Measurements from ENCODE around the gene USPL1. TPM values are rescaled to one million over a fixed set of nuclear protein-coding genes. Genes with fewer than 3 reads are reported as not detected.

The USPL1 gene
- total and polyA plus RNA-seq, 2 donors from 2014 or later, result 6.3 to 18.4 TPM

GRCh38 chr13:30667014-30667413 is 49.3 kb downstream of the USPL1 start:
- DNase-seq (no peak), FAIRE-seq (no peak)
- no peak overlapping the region for H3K9ac ChIP-seq (ENCODE audit: low read length in 3 of 3)
- peaks cover 0 to 8% (median 4%) of the 10 kb centered on the region in 3 donors for H3K4me1 ChIP-seq (ENCODE audit: control insufficient read depth in 2 of 3, insufficient read depth in 2 of 3, low read depth in 1 of 3, low read length in 3 of 3)
- no peak for TF ChIP-seq CTCF (IDR thresholded peaks at IDR 0.05; ENCODE audit: borderline replicate concordance, extremely low read depth, insufficient read depth)
- no peaks in the 10 kb centered on the region for H3K9me3 ChIP-seq (ENCODE audit: control insufficient read depth in 2 of 3, insufficient read depth in 1 of 3, low read length in 3 of 3)
- no peaks in the 10 kb centered on the region for H3K36me3 ChIP-seq (ENCODE audit: control insufficient read depth in 2 of 3, insufficient read depth in 3 of 3, low read length in 3 of 3)
- H3K27me3 ChIP-seq (ENCODE audit: control insufficient read depth, insufficient read depth, low read length), result no peaks in the 10 kb centered on the region
- no peak overlapping the region for H3K4me3 ChIP-seq (ENCODE audit: low read length in 3 of 3)
- H3K27ac ChIP-seq (ENCODE audit: low read depth in 2 of 2, low read length in 2 of 2), result no peak overlapping the region
- intact Hi-C loops (cut with DNase I), result no loop called here

- Histone ChIP-seq H3K9ac (ENCODE audit: low read length in 3 of 3) (no peak overlapping the region), H3K4me3 (ENCODE audit: low read length in 3 of 3) (no peak overlapping the region), H3K27me3 (ENCODE audit: control insufficient read depth, insufficient read depth, low read length) (no peaks in the 10 kb centered on the region), H3K9me3 (ENCODE audit: control insufficient read depth in 2 of 3, insufficient read depth in 1 of 3, low read length in 3 of 3) (no peaks in the 10 kb centered on the region), H3K27ac (ENCODE audit: low read depth in 2 of 2, low read length in 2 of 2) (no peak overlapping the region), H3K4me1 (ENCODE audit: control insufficient read depth in 2 of 3, insufficient read depth in 2 of 3, low read depth in 1 of 3, low read length in 3 of 3) (peaks cover 0 to 8% (median 4%) of the 10 kb centered on the region in 3 donors), H3K36me3 (ENCODE audit: control insufficient read depth in 2 of 3, insufficient read depth in 3 of 3, low read length in 3 of 3) (no peaks in the 10 kb centered on the region)
- FAIRE-seq (no peak), DNase-seq (no peak)
- no peak for TF ChIP-seq CTCF (IDR thresholded peaks at IDR 0.05; ENCODE audit: borderline replicate concordance, extremely low read depth, insufficient read depth)
- intact Hi-C loops (cut with DNase I), result no loop called here
These were observed 50.6 kb downstream of the USPL1 start for GRCh38 chr13:30668312-30668711.

GRCh38 chr13:30671271-30671815 is 53.6 kb downstream of the USPL1 start:
- DNase-seq, result no peak

More at GRCh38 chr13:30671271-30671815, 53.6 kb downstream of the USPL1 start:
- no peak for TF ChIP-seq CTCF (IDR thresholded peaks at IDR 0.05; ENCODE audit: borderline replicate concordance, extremely low read depth, insufficient read depth)
- H3K9me3 ChIP-seq (ENCODE audit: control insufficient read depth in 2 of 3, insufficient read depth in 1 of 3, low read length in 3 of 3), result no peaks in the 10 kb centered on the region
- H3K4me3 ChIP-seq (ENCODE audit: low read length in 3 of 3), result no peak overlapping the region
- peaks cover 0 to 2% (median 0%) of the 10 kb centered on the region in 3 donors for H3K4me1 ChIP-seq (ENCODE audit: control insufficient read depth in 2 of 3, insufficient read depth in 2 of 3, low read depth in 1 of 3, low read length in 3 of 3)
- intact Hi-C loops (cut with DNase I), result no loop called here
- no peaks in the 10 kb centered on the region for H3K36me3 ChIP-seq (ENCODE audit: control insufficient read depth in 2 of 3, insufficient read depth in 3 of 3, low read length in 3 of 3)
- no peak overlapping the region for H3K27ac ChIP-seq (ENCODE audit: low read depth in 2 of 2, low read length in 2 of 2)
- no peak overlapping the region for H3K9ac ChIP-seq (ENCODE audit: low read length in 3 of 3)
- no peak for FAIRE-seq
- H3K27me3 ChIP-seq (ENCODE audit: control insufficient read depth, insufficient read depth, low read length), result no peaks in the 10 kb centered on the region
